PC-3 (cell line): Measurements from ENCODE around the gene ICAM4. TPM values are rescaled to one million over a fixed set of nuclear protein-coding genes. Genes with fewer than 3 reads are reported as not detected.

ENCODE experiments used
- ATAC-seq: fragments of 200-7000 bp; cut with Tn5 transposase; 2 replicates; pipeline ENCODE4 v1.9.1; 2020; ENCODE audit warnings: mild to moderate bottlenecking, moderate library complexity
- BruUV-seq: library from RNA; stranded (reverse); fragments of 400-500 nt; replicated peaks from 2 replicates; lab custom pipeline; 2021; lab: Mats Ljungman, UMichigan
- CTCF ChIA-PET: fragments of 300-600 bp; sonication (Branson Sonifier 250); formaldehyde crosslinking; loops from one replicate; lab custom pipeline; 2022; ENCODE audit warnings: antibody characterized with exemption; lab: Charles Lee
- POLR2A ChIA-PET: fragments of 300-600 bp; sonication (Branson Sonifier 250); formaldehyde crosslinking; loops from one replicate; lab custom pipeline; 2022; ENCODE audit warnings: antibody characterized with exemption; ENCODE audit not compliant: unreplicated experiment; lab: Charles Lee
- DNase-seq: peaks from one replicate; pipeline ENCODE4 v3.0.0-alpha.2; 2015
- H2AFZ ChIP-seq: fragments of 300-600 bp; sonication (generic); 2 replicates; pipeline ENCODE4 v1.6.0; 2016; ENCODE audit warnings: antibody characterized with exemption, low read length
- H3F3A ChIP-seq: fragments of 300-600 bp; sonication (generic); one replicate; pipeline ENCODE4 v1.6.0; 2017; ENCODE audit warnings: antibody characterized with exemption, low read length, control low read depth, mild to moderate bottlenecking; ENCODE audit not compliant: unreplicated experiment
- H3K27ac ChIP-seq: fragments of 300-600 bp; sonication (generic); 2 replicates; pipeline ENCODE4 v1.5.1; 2016; ENCODE audit warnings: mild to moderate bottlenecking, low read length
- H3K27me3 ChIP-seq: fragments of 300-600 bp; sonication (generic); 2 replicates; pipeline ENCODE4 v1.6.1; 2016; ENCODE audit warnings: low read length, mixed read lengths
- H3K36me3 ChIP-seq: fragments of 300-600 bp; sonication (generic); 2 replicates; pipeline ENCODE4 v1.6.1; 2016; ENCODE audit warnings: low read depth, mixed run types, low read length, mixed read lengths
- H3K4me1 ChIP-seq: fragments of 300-600 bp; sonication (generic); 2 replicates; pipeline ENCODE4 v1.5.1; 2016; ENCODE audit warnings: low read length; ENCODE audit not compliant: insufficient read depth
- H3K4me2 ChIP-seq: fragments of 300-600 bp; sonication (generic); 2 replicates; pipeline ENCODE4 v1.6.0; 2016; ENCODE audit warnings: low read length
- H3K4me3 ChIP-seq: fragments of 300-600 bp; sonication (generic); 2 replicates; pipeline ENCODE4 v1.5.1; 2016; ENCODE audit warnings: mild to moderate bottlenecking, low read length, mixed read lengths
- H3K79me2 ChIP-seq: fragments of 300-600 bp; sonication (generic); 2 replicates; pipeline ENCODE4 v1.6.1; 2017; ENCODE audit warnings: low read length, mixed read lengths
- H3K9ac ChIP-seq: fragments of 300-600 bp; sonication (generic); 2 replicates; pipeline ENCODE4 v1.6.0; 2016; ENCODE audit warnings: mild to moderate bottlenecking, low read length
- H3K9me2 ChIP-seq: fragments of 300-600 bp; sonication (generic); replicated peaks from 2 replicates; pipeline ENCODE4 v1.6.1; 2016; ENCODE audit warnings: mixed run types, low read length, mixed read lengths
- H3K9me3 ChIP-seq: fragments of 300-600 bp; sonication (generic); 2 replicates; pipeline ENCODE4 v1.6.1; 2016; ENCODE audit warnings: low read length, mixed read lengths
- H4K20me1 ChIP-seq: fragments of 300-600 bp; sonication (generic); 2 replicates; pipeline ENCODE4 v1.6.1; 2016; ENCODE audit warnings: low read length, mixed read lengths
- CTCF ChIP-seq: fragments of 300-600 bp; sonication (generic); conservative IDR thresholded peaks from 2 replicates; pipeline ENCODE4 v1.5.1; 2017; ENCODE audit warnings: antibody characterized with exemption, low read depth, mild to moderate bottlenecking, low read length
- EZH2 ChIP-seq: fragments of 300-600 bp; sonication (generic); IDR thresholded peaks from one replicate; pipeline ENCODE4 v1.6.1; 2017; ENCODE audit warnings: antibody characterized with exemption, mild to moderate bottlenecking, low read length; ENCODE audit not compliant: unreplicated experiment
- EZH2phosphoT487 ChIP-seq: fragments of 300-600 bp; sonication (generic); IDR thresholded peaks from 2 replicates; pipeline ENCODE4 v1.6.1; 2018; ENCODE audit warnings: mild to moderate bottlenecking, antibody characterized with exemption, low read length, borderline replicate concordance
- intact Hi-C: fragments of 100-400 bp; cut with micrococcal nuclease; formaldehyde crosslinking; loops from 2 replicates; pipeline ENCODE4 v1.9.0; 2023
- total RNA-seq: library from RNA; depleted of rRNA; stranded (reverse); fragments of >200 nt; gene quantifications from 2 replicates; pipeline ENCODE4 v1.2.3, GENCODE V29; 2014

ICAM4 gene
- total RNA-seq, 1 experiment from 2014 or later = not detected

DNA sequence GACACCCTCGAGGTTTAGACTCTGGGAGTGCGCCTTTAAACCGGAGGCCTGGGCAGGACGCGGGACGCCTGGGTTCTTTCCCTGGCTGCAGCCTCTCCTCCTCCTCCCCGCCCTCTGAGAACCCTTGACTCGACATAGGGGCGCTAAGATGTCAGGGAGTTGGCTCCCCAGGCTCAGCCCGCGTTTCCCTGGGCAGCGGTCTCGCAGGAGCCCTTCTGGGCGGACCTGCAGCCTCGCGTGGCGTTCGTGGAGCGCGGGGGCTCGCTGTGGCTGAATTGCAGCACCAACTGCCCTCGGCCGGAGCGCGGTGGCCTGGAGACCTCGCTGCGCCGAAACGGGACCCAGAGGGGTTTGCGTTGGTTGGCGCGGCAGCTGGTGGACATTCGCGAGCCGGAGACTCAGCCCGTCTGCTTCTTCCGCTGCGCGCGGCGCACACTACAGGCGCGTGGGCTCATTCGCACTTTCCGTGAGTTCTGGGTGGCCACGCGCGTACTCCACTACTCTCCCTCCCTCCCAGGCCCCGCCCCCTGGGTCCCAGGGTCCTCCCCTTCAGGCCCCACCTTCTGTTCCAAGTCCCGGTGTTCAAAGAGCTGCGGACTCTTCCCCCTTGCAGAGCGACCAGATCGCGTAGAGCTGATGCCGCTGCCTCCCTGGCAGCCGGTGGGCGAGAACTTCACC is 4.3 kb downstream of the ICAM4 start:
- ATAC-seq (peak; percentile 45), DNase-seq (peak; percentile 56)
- no peaks in the 10 kb centered on the region for H3K79me2 ChIP-seq
- no peaks in the 10 kb centered on the region for H3K9me3 ChIP-seq
- peaks cover 29% of the 10 kb centered on the region for H3K4me1 ChIP-seq
- CTCF ChIA-PET = interaction anchor here (0.8 to 2.1 kb wide), 4 partner anchors 21 to 100 kb away, joined by 3 to 12 read pairs (median 4); partner anchors contain the start of gene ICAM1
- H3K4me3 ChIP-seq = peak overlapping the region; percentile 69
- intact Hi-C loops = no loop called here
- H3K27ac ChIP-seq = no peak overlapping the region
- H3F3A ChIP-seq = no peaks in the 10 kb centered on the region
- BruUV-seq = no TSS peak
- no peak overlapping the region for H3K9ac ChIP-seq
- no peaks in the 10 kb centered on the region for H3K9me2 ChIP-seq
- H3K27me3 ChIP-seq = peaks cover 19% of the 10 kb centered on the region; the same call in 1 of the 2 replicates
- TF ChIP-seq EZH2phosphoT487 = no peak
- TF ChIP-seq EZH2 = no peak
- TF ChIP-seq CTCF = no peak
- H3K36me3 ChIP-seq = no peaks in the 10 kb centered on the region
- no peaks in the 10 kb centered on the region for H4K20me1 ChIP-seq
- peak overlapping the region; percentile 95 for H3K4me2 ChIP-seq
- POLR2A ChIA-PET = interaction anchor here (0.6 kb wide), 2 partner anchors 43 to 89 kb away, joined by 6 to 10 read pairs; partner anchors contain the start of gene TYK2
- peak overlapping the region; percentile 80 for H2AFZ ChIP-seq

DNA sequence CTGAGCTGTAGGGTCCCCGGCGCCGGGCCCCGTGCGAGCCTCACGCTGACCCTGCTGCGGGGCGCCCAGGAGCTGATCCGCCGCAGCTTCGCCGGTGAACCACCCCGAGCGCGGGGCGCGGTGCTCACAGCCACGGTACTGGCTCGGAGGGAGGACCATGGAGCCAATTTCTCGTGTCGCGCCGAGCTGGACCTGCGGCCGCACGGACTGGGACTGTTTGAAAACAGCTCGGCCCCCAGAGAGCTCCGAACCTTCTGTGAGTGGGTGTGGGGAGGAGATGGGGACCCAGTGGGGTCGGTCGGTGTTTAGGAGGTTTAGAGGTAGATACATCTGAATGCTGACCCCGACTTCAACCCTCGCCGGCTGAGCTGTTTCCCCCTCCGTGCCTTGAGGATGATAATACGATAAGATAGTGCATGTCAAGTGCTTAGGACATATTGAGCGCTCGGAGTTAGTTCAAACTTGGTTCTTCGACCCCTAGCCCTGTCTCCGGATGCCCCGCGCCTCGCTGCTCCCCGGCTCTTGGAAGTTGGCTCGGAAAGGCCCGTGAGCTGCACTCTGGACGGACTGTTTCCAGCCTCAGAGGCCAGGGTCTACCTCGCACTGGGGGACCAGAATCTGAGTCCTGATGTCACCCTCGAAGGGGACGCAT is 4.9 kb downstream of the ICAM4 start:
- Histone ChIP-seq H3K4me2 (peak overlapping the region; percentile 95), H3K9me2 (no peaks in the 10 kb centered on the region), H4K20me1 (no peaks in the 10 kb centered on the region), H3K4me1 (peaks cover 29% of the 10 kb centered on the region), H3K9me3 (no peaks in the 10 kb centered on the region), H3K79me2 (no peaks in the 10 kb centered on the region), H3K4me3 (peak overlapping the region; percentile 69), H3K9ac (no peak overlapping the region), H3F3A (no peaks in the 10 kb centered on the region), H3K27ac (no peak overlapping the region), H3K27me3 (peaks cover 19% of the 10 kb centered on the region; the same call in 1 of the 2 replicates), H2AFZ (peak overlapping the region; percentile 80), H3K36me3 (no peaks in the 10 kb centered on the region)
- peak; percentile 19 for ATAC-seq
- TF ChIP-seq EZH2phosphoT487 = no peak
- no peak for TF ChIP-seq CTCF
- TF ChIP-seq EZH2 = no peak
- intact Hi-C loops = no loop called here
- POLR2A ChIA-PET = interaction anchor here (0.6 to 0.7 kb wide), 2 partner anchors 21 to 89 kb away, joined by 6 read pairs; partner anchors contain the start of genes ICAM1 and TYK2
- BruUV-seq = TSS peak; percentile 35
- no peak for DNase-seq
- CTCF ChIA-PET = interaction anchor here (0.8 to 2.1 kb wide), 4 partner anchors 22 to 99 kb away, joined by 3 to 12 read pairs (median 4); partner anchors contain the start of gene ICAM1
